GM23338 (cell line): ENCODE measurements around the gene IRF2. TPM values are rescaled to one million over a fixed set of nuclear protein-coding genes. Genes with fewer than 3 reads are reported as not detected.

Experiments used
- ATAC-seq: fragments of 200-7000 bp; cut with Tn5 transposase; 3 replicates; pipeline ENCODE4 v1.9.1; 2020
- DNase-seq: peaks from one replicate; pipeline ENCODE4 v3.0.0-alpha.2; 2015; ENCODE audit warnings: low spot score
- H2AFZ ChIP-seq: fragments of 200-600 bp; sonication (generic); 2 replicates; pipeline ENCODE4 v1.8.0; 2016; ENCODE audit warnings: antibody characterized with exemption, mild to moderate bottlenecking, moderate library complexity
- H3F3A ChIP-seq: fragments of 200-600 bp; sonication (generic); replicated peaks from 2 replicates; pipeline ENCODE4 v1.8.0; 2017; ENCODE audit warnings: antibody characterized with exemption, mixed run types, low read depth
- H3K27ac ChIP-seq: fragments of 200-600 bp; sonication (generic); 2 replicates; pipeline ENCODE4 v1.6.1; 2016; ENCODE audit warnings: low read depth
- H3K27me3 ChIP-seq: fragments of 200-600 bp; sonication (generic); 2 replicates; pipeline ENCODE4 v1.8.0; 2016; ENCODE audit warnings: mild to moderate bottlenecking, mixed run types, moderate library complexity; ENCODE audit not compliant: insufficient read depth
- H3K36me3 ChIP-seq: fragments of 200-600 bp; sonication (generic); 2 replicates; pipeline ENCODE4 v1.8.0; 2016; ENCODE audit warnings: mild to moderate bottlenecking; ENCODE audit not compliant: insufficient read depth
- H3K4me1 ChIP-seq: fragments of 200-600 bp; sonication (generic); 2 replicates; pipeline ENCODE4 v1.8.0; 2016; ENCODE audit warnings: mild to moderate bottlenecking, moderate library complexity; ENCODE audit not compliant: insufficient read depth
- H3K4me2 ChIP-seq: fragments of 200-600 bp; sonication (generic); 2 replicates; pipeline ENCODE4 v1.7.1; 2017; ENCODE audit warnings: mixed run types
- H3K4me3 ChIP-seq: fragments of 200-600 bp; sonication (generic); 2 replicates; pipeline ENCODE4 v1.6.1; 2016; ENCODE audit warnings: mixed run types
- H3K79me2 ChIP-seq: fragments of 200-600 bp; sonication (generic); replicated peaks from 2 replicates; pipeline ENCODE4 v1.8.0; 2017; ENCODE audit warnings: mild to moderate bottlenecking; ENCODE audit not compliant: insufficient read depth
- H3K9me2 ChIP-seq: fragments of 200-600 bp; sonication (generic); 2 replicates; pipeline ENCODE4 v1.8.0; 2017; ENCODE audit not compliant: insufficient read depth
- H4K20me1 ChIP-seq: fragments of 200-600 bp; sonication (generic); replicated peaks from 2 replicates; pipeline ENCODE4 v1.8.0; 2017; ENCODE audit warnings: mild to moderate bottlenecking; ENCODE audit not compliant: insufficient read depth
- H3K27ac Mint-ChIP-seq: 2 replicates; pipeline ENCODE4 v1.8.0; 2020; ENCODE audit warnings: inconsistent platforms, mild to moderate bottlenecking, moderate library complexity, mixed read lengths
- H3K27me3 Mint-ChIP-seq: 3 replicates; pipeline ENCODE4 v1.8.0; 2022; ENCODE audit warnings: low read depth, mild to moderate bottlenecking, moderate library complexity, mixed read lengths, inconsistent platforms; ENCODE audit not compliant: insufficient read depth, poor library complexity
- H3K36me3 Mint-ChIP-seq: 3 replicates; pipeline ENCODE4 v1.8.0; 2021; ENCODE audit warnings: low read depth, mild to moderate bottlenecking, inconsistent platforms, moderate library complexity, mixed read lengths
- H3K4me1 Mint-ChIP-seq: 3 replicates; pipeline ENCODE4 v1.8.0; 2020; ENCODE audit warnings: mild to moderate bottlenecking, inconsistent platforms, mixed read lengths
- H3K4me3 Mint-ChIP-seq: 3 replicates; pipeline ENCODE4 v1.8.0; 2021; ENCODE audit warnings: moderate library complexity, mild to moderate bottlenecking, inconsistent platforms, mixed read lengths
- H3K9me3 Mint-ChIP-seq: 3 replicates; pipeline ENCODE4 v1.8.0; 2020; ENCODE audit warnings: moderate library complexity, mild to moderate bottlenecking, inconsistent platforms, mixed read lengths
- CREB1 ChIP-seq: fragments of 250-450 bp; sonication (Bioruptor Pico); IDR thresholded peaks from 2 replicates; pipeline ENCODE4 v1.5.0; 2020; ENCODE audit warnings: low read depth, mild to moderate bottlenecking, moderate library complexity
- CTCF ChIP-seq, 2 experiments: fragments of 200-600 bp in 1 of 2; sonication (generic) in 1 of 2; conservative IDR thresholded peaks; 2 replicates each; pipeline versions ENCODE4 v1.5.1 to v1.6.1; 2016 to 2017; ENCODE audit warnings: antibody characterized with exemption in 2 of 2, low read depth in 2 of 2, mild to moderate bottlenecking in 2 of 2, moderate library complexity in 1 of 2
- ETS1 ChIP-seq: IDR thresholded peaks from 2 replicates; pipeline ENCODE4 v1.6.1; 2016; ENCODE audit warnings: antibody characterized with exemption
- EZH2 ChIP-seq: fragments of 200-600 bp; sonication (generic); IDR thresholded peaks from one replicate; pipeline ENCODE4 v1.8.0; 2017; ENCODE audit warnings: antibody characterized with exemption, mild to moderate bottlenecking, low read depth; ENCODE audit not compliant: unreplicated experiment
- EZH2phosphoT487 ChIP-seq: fragments of 200-600 bp; sonication (generic); IDR thresholded peaks from one replicate; pipeline ENCODE4 v1.8.1; 2018; ENCODE audit warnings: antibody characterized with exemption; ENCODE audit not compliant: unreplicated experiment
- JUNB ChIP-seq: IDR thresholded peaks from one replicate; pipeline ENCODE4 v1.6.1; 2016; ENCODE audit warnings: antibody characterized with exemption; ENCODE audit not compliant: unreplicated experiment
- NANOG ChIP-seq: IDR thresholded peaks from 2 replicates; pipeline ENCODE4 v1.6.1; 2016; ENCODE audit warnings: antibody characterized with exemption, borderline replicate concordance
- POLR2AphosphoS5 ChIP-seq: IDR thresholded peaks from 2 replicates; pipeline ENCODE4 v1.6.1; 2016; ENCODE audit warnings: antibody characterized with exemption, low read depth
- REST ChIP-seq: IDR thresholded peaks from one replicate; pipeline ENCODE4 v1.6.1; 2018; ENCODE audit warnings: antibody characterized with exemption; ENCODE audit not compliant: unreplicated experiment
- STAT1 ChIP-seq: IDR thresholded peaks from one replicate; pipeline ENCODE4 v1.6.1; 2016; ENCODE audit warnings: antibody characterized with exemption; ENCODE audit not compliant: unreplicated experiment
- ZNF331 ChIP-seq: fragments of 250-450 bp; sonication (Bioruptor Pico); IDR thresholded peaks from 2 replicates; pipeline ENCODE4 v1.5.0; 2020; ENCODE audit warnings: low read depth, mild to moderate bottlenecking, moderate library complexity
- ZNF462 ChIP-seq: fragments of 250-450 bp; sonication (Bioruptor Pico); IDR thresholded peaks from 2 replicates; pipeline ENCODE4 v1.5.0; 2020; ENCODE audit warnings: mild to moderate bottlenecking, moderate library complexity
- polyA plus RNA-seq: library from polyadenylated mRNA; unstranded; fragments of >200 nt; fragmentation: Nextera tagmentation; extraction: Ambion mirVana; gene quantifications from 2 replicates; pipeline ENCODE4 v1.2.1, GENCODE V29; 2016
- total RNA-seq: library from RNA; depleted of rRNA; stranded (reverse); fragments of >200 nt; shearing (Covaris generic); gene quantifications from 2 replicates; pipeline ENCODE4 v1.2.3, GENCODE V29; 2014

The IRF2 gene
- total and polyA plus RNA-seq, 2 experiments from 2014 or later, result 14.7 to 15.0 TPM

GRCh38 chr4:184355857-184356256 lies 118.5 kb downstream of the IRF2 start:
- ATAC-seq, result no peak
- peaks cover 3% of the 10 kb centered on the region for H3K27me3 Mint-ChIP-seq
- DNase-seq, result no peak
- no peaks in the 10 kb centered on the region for H3K9me3 Mint-ChIP-seq
- H3K79me2 ChIP-seq, result no peaks in the 10 kb centered on the region
- no peaks in the 10 kb centered on the region for H4K20me1 ChIP-seq
- no peaks in the 10 kb centered on the region for H3K36me3 ChIP-seq
- TF ChIP-seq JUNB (no peak), NANOG (no peak), POLR2AphosphoS5 (no peak), ETS1 (no peak), CTCF (conservative IDR thresholded peaks at IDR 0.05; ENCODE audit: low read depth in 2 of 2) (no peak), ZNF331 (CRISPR knock-in tag) (no peak), REST (no peak), EZH2phosphoT487 (no peak), ZNF462 (CRISPR knock-in tag) (no peak), EZH2 (no peak), STAT1 (no peak), CREB1 (CRISPR knock-in tag) (no peak)
- H2AFZ ChIP-seq, result no peak overlapping the region
- H3K4me1 ChIP-seq, result peaks cover 16% of the 10 kb centered on the region
- H3K4me3 ChIP-seq, result no peak overlapping the region
- H3K9me2 ChIP-seq, result no peaks in the 10 kb centered on the region
- no peaks in the 10 kb centered on the region for H3K27me3 ChIP-seq
- H3K27ac ChIP-seq, result no peak overlapping the region
- H3K27ac Mint-ChIP-seq, result no peak overlapping the region
- H3K4me3 Mint-ChIP-seq, result no peak overlapping the region
- H3K4me1 Mint-ChIP-seq, result peaks cover 22% of the 10 kb centered on the region; the same call in 2 of the 3 replicates
- peaks cover 2% of the 10 kb centered on the region; the same call in 1 of the 3 replicates for H3K36me3 Mint-ChIP-seq
- no peaks in the 10 kb centered on the region for H3F3A ChIP-seq
- H3K4me2 ChIP-seq, result no peak overlapping the region
